Measurements from ENCODE around the gene SLC1A4.
"Not testable (repeated sequence)": the region's sequence is repeated elsewhere in the genome, so short reads cannot be mapped to it uniquely, and the experiment has no call there.

Gene SLC1A4

DNA sequence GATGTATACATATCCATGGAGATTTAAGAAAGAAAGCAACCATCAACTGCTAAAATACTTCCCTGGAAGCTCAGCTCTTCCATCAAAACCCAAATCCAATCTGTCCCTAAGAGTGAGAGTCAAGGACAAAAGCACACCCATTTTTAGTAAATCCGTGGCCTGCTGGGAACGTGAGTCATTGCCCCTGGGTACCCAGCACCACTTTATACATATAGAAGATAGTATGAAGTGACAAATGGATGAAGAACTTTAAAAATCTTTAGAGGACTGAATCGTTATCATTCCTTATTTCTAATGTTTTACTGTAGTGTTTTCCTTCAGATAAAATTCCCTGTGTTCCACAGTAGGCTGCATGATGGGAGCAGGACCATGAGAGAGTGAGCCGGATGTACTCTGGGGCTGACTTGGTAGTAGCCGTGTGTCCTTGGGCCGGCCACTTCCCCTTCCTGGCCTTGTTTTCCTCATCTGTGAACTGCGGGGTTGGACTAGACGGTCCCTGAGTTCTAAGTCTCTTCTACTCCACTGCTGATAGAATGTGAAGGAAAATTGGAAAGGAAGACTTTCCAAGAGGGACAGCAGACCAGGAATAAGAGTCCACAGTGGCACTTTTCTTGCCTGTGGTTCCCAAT, 38.5 kb downstream of the SLC1A4 start:
- DNase-seq, result no peak

DNA sequence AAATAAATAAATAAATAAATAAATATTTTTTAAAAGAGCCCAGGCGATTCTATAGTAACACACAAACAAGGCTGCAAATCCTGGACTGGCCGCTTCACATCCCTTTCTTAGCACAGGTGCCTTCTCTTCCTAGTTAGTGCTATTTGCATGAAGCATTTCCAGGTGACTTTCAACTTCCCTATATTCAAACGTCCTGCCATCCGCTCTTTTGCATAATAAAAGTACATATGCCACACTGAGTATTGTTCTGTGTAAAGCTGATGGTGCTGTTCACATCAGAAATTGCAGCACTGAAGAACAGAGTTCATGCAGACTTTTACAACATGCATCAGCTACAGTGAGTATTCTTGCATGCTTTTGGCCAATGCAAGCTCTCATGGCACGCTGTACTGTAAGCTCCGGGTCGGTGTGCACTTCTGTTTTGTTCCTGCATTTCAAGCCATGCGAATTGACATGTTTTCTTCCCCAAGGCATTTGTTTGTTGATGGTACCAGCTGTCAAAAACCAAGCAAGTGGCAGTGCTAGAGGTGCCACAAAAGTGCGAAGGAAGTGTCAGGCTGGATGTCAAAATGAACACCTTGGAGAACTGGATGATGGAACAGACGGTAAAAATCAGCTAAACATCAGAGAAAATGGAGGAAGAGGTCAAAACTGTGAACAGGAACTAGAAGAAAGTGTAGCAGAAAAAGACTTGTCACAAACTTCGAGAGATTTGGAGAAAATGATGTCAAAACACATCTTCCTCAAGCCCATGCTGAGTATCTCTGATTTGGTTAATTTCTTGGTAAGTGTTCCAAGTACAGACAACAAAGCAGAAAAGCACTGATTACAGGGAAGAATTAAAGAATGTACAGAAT, 41.5 kb downstream of the SLC1A4 start:
- DNase-seq, result no peak

DNA sequence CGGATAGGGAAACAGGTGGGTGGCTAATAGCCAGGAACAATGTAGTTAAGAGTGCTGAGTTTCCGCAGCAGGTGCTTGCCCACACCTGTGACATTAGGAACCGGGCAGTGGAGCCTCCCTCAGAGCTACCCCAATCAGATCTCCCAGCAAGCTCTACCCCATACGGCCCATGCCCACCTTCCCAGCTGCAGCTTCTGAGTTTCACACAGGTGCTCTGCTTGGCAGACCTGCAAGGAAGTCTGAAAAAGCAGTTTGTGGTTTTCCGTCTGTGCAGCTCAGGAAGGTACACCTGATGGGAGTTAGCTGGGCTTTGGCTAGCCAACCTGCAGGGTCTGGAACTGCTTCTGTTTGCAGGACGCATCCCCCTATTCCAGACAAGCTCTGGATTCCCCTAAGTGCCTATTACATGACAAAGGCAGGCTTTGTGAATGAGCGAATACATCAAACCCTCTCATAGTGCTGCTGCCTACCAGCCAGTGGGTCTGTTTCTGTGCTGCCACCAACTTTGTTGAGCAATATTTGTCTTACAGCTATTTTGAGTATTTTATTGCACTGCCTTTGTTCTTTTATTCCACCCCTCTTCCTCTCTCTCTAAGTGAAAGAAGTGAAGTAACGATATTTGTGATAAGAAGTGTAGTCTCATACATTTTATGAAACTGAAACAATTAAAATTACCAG, 42.3 kb downstream of the SLC1A4 start:
- DNase-seq, result peak; percentile 26

DNA sequence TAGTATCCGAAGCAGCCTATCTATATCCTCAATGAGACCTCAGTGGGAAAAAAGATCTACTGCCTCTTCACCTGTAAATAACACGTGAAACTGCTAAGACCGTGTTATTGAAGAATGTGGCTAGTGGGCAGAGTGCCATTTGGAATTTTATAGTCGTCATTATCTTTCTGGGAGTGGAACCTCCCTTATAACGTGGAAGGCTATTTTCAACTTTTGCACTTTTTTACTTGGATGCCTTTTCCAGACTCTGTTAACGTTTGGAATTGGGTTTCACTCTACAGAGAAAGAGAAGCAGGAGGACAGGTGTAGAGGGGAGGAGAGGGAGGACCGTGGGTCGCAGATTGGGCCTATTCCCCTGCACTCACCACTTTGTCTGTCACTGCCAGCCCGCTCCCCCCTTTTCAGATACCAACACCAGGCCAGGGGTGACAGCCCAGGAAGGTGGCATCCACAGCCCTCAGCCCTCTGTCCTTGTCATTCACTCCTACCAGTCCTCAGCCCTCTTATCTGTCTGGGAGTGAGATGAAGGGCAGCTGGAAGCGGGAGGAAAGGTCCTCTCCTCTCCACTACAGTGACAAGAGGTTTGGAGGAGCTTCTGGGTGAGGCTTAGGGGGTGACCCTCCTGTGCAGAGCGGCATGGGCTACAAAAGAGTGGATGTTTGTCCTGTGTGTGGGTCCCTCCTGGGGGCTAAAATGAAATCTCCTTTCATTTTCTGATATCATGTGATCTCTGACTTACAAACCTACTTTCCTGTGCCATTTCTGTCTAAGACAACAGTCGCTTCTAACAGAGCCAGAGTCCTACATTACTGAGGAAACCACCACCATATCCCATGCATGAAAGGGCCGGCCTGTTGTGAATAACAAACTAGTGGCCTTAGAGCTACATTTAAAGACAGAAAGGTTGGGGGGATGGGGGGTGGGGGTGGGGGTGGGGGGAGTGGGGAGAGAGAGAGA, 43.1 kb downstream of the SLC1A4 start:
- DNase-seq, result no peak

GRCh38 chr2:65033178-65033577, 44.0 kb downstream of the SLC1A4 start:
- DNase-seq, result peak; percentile 45

DNA sequence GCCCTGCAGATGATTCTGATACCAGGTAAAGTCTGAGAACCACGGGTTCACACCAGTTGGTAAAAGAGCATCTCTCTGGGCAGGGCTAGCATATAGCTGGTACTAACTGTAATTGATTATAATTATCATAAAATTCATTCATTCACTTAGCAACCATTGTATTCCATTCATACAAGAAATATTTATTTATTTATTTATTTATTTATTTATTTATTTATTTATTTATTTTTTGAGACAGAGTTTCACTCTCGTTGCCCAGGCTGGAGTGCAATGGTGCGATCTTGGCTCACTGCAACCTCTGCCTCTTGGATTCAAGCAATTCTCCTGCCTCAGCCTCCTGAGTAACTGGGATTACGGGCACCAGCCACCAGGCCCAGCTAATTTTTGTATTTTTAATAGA, 44.5 kb downstream of the SLC1A4 start:
- DNase-seq, result not testable (repeated sequence)

DNA sequence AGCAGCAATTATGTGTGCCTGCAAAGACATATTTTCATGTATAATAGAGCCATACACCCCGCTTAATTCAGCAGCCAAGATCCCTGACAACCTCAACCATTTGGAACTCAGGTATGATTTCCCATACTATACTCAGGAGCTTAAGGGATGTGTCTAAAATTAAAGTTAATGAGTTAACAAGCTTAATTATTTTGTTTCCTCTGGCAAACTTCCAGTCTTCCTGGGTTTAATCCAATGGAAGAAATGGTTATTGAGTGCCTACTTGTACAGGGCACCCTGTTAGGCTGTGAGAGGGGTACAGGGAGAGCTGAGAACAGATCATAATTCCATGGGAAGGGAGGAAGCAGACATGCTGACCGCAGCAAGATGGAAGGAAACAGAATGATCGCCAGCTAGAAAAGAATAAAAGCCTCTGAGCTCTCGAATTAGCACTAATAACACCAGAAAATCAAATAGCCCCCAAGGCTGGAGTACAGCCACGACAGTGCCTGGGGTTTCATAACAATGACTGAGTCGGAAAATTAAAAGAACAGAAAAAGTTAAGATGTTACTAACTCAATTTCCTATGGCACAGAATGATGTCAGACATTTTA, 46.2 kb downstream of the SLC1A4 start:
- DNase-seq, result peak; percentile 89

DNA sequence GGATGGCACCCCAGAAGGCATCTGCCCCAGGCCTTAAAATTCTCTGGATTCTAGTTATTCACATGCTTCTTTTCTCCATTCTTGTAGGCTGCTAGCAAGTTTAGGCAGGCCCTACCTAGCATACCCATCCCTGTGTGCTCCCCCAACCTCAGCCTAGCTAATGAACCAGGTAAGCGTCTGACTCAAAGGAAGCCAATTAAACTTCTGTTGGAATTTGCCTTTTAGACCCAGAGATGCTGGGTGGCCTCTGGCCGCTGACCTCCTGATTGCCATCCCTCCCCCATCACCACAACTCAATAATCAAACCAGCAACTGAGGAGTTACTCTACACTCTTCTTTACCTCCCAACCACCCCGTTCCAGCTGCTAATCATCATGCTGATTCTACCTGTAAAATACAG, 48.0 kb downstream of the SLC1A4 start:
- DNase-seq, result no peak

DNA sequence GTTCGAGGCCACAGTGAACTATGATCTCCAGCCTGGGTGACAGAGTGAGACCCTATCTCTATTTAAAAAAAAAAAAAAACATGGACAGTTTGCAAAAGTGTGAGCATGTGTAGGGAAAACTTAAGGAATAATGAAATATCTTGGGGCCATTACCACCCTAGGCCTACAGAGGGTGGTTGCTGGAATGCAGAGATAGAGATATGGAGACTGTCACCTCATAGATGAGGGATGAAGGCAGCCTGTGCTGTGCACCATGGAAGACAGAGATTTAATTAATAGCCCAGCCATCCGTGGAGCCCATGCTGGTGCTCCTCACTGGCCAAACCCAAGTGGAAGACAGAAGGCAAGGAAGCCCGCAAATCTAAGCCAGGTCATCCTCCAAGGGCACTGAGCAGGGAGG, 50.4 kb downstream of the SLC1A4 start:
- no peak for DNase-seq

DNA sequence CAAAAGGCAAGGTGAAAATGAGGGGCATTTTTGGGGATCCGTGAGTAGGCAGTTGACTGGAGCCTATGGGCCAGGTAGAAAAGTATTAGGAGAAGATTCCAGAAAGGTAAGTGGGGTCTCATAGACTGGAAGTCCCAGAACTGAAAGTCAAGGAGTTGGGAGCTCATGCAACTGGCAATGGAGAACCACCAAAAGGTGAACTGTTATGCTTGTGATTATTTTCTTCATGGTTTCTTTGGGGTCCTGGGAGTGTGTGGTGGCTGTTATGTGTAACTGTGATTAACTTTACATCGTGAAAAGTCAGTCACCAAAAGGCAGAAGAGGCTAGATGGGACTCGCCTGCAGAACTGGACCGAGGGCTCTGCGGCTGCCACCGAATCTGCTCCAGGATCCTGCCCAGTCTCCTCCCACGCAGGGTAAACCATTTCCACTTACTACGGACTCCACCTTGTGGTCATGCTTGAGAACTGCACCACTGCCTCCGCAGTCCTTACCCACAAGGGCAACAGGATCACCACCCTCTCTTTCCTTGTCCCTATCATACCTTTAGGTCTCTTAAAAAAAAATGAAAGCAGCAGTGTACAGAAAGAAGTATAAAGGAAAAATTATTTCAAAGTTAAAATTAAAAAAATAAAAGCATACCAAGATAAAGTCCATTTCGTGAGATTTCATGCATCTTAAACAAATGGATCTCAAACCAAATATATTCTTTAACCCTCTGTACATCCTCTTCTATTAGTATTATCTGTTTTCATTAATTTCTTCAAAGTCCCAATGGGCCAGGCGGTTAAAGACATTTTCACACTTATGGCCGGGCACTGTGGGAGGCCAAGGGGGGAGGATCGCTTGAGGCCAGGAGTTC, 51.4 kb downstream of the SLC1A4 start:
- peak; percentile 64 for DNase-seq

DNA sequence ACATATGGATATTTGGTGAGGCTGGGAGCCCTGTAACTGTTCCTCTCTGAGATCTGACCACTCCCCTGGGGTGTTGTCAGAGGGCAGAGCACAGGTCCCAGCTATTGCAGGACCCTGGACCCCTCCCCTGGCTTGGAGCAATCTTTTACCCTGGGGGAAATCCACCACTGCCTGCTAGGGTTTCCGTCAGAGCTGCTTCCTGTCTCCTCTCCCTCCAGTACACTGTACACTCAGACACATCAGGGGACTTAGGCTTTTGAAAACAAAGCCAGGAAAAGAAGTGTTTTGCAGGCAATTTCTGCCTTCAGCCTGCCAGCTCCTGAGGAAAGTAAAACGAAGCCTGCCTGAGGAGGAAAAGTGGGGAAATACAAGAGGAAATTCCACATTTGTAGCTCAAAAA, 53.8 kb downstream of the SLC1A4 start:
- DNase-seq, result no peak

- DNase-seq, result no peak
Measured at GRCh38 chr2:65044097-65044735, 55.0 kb downstream of the SLC1A4 start.

DNA sequence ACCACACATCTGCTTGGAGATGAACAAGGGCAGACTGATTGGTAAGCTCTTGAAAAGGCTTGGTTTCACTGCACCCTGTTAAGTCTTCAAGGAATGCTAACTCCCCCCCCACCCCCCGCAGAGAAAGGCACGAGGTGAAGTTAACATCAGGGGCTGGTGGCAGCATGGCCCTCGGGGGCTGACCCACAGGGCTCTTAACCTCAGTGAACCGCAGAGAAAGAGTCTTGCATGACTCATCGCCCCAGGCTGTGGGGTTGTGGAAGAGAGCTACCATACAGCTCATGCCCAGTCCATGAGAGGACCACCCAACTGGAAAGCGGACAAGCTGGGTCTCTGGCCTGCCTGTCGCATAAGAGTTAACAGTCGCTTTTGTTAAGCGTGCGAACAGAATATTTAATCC, 56.5 kb downstream of the SLC1A4 start:
- no peak for DNase-seq

DNA sequence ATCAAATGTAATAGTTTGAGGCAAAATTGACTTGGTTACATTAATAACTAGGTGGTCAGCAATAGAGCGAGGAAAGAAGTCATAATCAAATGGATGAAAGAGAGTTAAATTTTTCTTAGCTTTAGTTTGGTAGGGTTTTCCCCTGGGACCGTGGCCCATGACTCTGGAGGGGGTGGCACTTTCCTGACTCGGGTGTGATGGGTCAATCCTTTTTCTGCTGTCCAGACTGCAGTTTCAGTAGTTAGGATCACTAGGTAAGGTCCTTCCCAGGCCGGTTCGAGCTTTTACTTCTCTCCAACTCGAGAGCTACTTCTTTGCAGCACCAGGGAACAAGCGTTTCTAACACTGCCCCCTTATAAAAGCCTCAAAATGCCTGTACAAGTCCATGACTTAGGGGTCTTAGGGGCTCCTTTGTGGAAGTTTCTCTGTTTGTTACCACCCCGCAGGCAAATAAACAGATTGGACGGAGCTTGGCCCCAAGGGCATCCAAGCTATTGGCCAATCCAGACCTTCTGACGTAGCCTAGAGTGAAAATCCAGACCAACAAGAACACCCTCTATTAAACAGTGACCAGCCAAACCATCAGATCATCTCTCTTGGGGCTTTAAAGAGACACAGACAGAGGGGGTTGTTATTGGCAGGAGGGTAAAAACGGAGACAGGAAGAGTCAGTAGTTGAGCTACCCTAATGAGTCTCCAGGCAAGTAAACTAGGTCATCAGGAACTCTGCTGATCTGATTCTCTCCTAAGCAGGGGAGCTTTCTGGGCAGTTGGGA, 57.6 kb downstream of the SLC1A4 start:
- no peak for DNase-seq

- DNase-seq, result no peak
Measured at GRCh38 chr2:65049010-65049639, 59.9 kb downstream of the SLC1A4 start.

DNA sequence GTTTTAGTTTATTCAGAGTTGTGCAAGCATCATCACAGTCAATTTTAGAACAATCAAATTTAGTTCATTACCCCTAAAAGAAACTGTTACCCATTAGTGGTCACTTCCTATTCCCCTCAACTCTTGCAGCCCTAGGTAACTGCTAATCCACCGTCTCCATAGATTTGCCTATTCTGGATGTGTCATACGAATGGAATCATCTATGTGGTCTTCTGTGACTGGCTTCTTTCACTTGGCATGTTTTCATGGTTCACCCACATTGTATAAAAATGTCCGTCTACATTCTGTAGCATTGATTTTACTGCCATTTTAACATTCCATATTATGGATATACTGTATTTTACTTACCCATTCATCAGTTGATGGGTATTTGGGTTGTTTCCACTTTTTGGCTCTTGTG, 61.7 kb downstream of the SLC1A4 start:
- DNase-seq, result no peak

- DNase-seq, result no peak
Measured at GRCh38 chr2:65053199-65053598, 64.0 kb downstream of the SLC1A4 start.

DNA sequence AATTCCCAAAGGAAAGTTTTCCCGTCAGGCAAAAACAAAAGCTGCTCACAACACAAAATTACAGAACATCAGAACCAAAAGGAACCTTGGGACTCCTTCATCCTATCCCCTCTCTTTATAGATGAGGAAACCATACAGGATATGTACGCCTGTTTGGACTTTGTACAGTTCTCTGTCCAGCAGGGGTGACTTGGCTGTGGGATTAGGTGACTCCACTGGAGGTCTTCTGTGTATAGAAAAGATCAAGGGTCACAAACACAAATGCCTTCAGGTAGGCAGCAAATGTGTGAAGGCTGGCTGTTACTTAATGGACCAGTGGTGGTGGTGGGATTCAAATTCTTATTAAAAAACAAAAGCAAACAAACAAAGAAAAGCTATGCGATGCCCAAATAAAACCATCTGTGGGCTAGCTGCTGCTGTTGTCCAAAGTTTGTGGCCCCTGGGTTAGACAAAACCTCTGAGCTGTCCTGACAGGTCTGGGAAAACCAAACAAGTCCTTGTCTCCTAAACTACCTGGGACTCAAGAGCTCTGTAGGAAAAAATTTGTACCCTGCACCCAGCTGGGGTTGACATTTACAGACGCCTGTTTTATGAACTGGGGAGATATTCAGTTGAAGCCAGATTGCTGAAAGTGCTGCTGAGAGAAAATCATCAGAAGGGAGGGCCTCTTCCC, 65.7 kb downstream of the SLC1A4 start:
- DNase-seq, result no peak
